A549 treated with ZK216348 at 1 μM for 4 hours (cell line): ENCODE results near the gene MAGEA4. TPM values are rescaled to one million over a fixed set of nuclear protein-coding genes. Genes with fewer than 3 reads are reported as not detected.

Experiments
- total RNA-seq: library from RNA; stranded (reverse); fragments of 200-300 nt; extraction: Qiagen RNA extraction; gene quantifications from 5 replicates; pipeline ENCODE4 v1.2.3, GENCODE V29; 2022; ENCODE audit warnings: low read depth

Gene MAGEA4
- not detected in 5 replicates for total RNA-seq

GRCh38 chrX:151912780-151913179, at the start of gene MAGEA4:
Gene MAGEA4 (plus strand): TSS chrX:151912889. CDS start chrX:151923665, 10,776 bp downstream.

Other genes with a start within 250 kb of the MAGEA4 start
- gene PRRG3, start 217.4 kb upstream of the MAGEA4 start, total RNA-seq, result not detected in 5 replicates
- gene FATE1, start 196.9 kb upstream of the MAGEA4 start, total RNA-seq, result not detected in 5 replicates
- gene CNGA2, start 178.1 kb upstream of the MAGEA4 start, total RNA-seq, result not detected in 5 replicates
- 17.6 to 27.2 TPM (median 24.6 TPM) in 5 replicates for gene GABRE, start 61.8 kb downstream of the MAGEA4 start, total RNA-seq
- not detected in 5 replicates for gene MAGEA10, start 225.7 kb downstream of the MAGEA4 start, total RNA-seq